NCI-H82 treated with DMSO at 0.1 percent for 48 hours (cell line): ENCODE measurements around the gene EPB41L1.

Source experiments
- DNase-seq: peaks from one replicate; lab custom pipeline; 2025; ENCODE audit not compliant: unreplicated experiment; lab: John Stamatoyannopoulos, UW

EPB41L1 gene

GRCh38 chr20:36154700-36155628 lies at the start of gene EPB41L1:
TSS of gene EPB41L1 (plus strand) at chr20:36154740. CDS start at chr20:36173778, 19,038 bp downstream.
- no peak for DNase-seq

- no peak for DNase-seq
Measured at GRCh38 chr20:36104856-36105255, 49.7 kb upstream of the EPB41L1 start.

GRCh38 chr20:36105711-36106226 lies 48.8 kb upstream of the EPB41L1 start:
- no peak for DNase-seq

GRCh38 chr20:36106606-36107005 lies 47.9 kb upstream of the EPB41L1 start:
- no peak for DNase-seq

- no peak for DNase-seq
Measured at GRCh38 chr20:36107881-36108280, 46.7 kb upstream of the EPB41L1 start.

GRCh38 chr20:36109251-36109947 lies 45.1 kb upstream of the EPB41L1 start:
- no peak for DNase-seq

- DNase-seq, result no peak
Measured at GRCh38 chr20:36110994-36111393, 43.5 kb upstream of the EPB41L1 start.

GRCh38 chr20:36112112-36112511 lies 42.4 kb upstream of the EPB41L1 start:
- DNase-seq, result no peak

- no peak for DNase-seq
Measured at GRCh38 chr20:36113036-36113435, 41.5 kb upstream of the EPB41L1 start.

GRCh38 chr20:36113566-36114250 lies 40.8 kb upstream of the EPB41L1 start:
- no peak for DNase-seq

- DNase-seq, result no peak
Measured at GRCh38 chr20:36114707-36115106, 39.8 kb upstream of the EPB41L1 start.

GRCh38 chr20:36115925-36116324 lies 38.6 kb upstream of the EPB41L1 start:
- DNase-seq, result no peak

GRCh38 chr20:36116807-36117441 lies 37.6 kb upstream of the EPB41L1 start:
- DNase-seq, result no peak

GRCh38 chr20:36117638-36118037 lies 36.9 kb upstream of the EPB41L1 start:
- DNase-seq, result no peak

- DNase-seq, result no peak
Measured at GRCh38 chr20:36118371-36118770, 36.2 kb upstream of the EPB41L1 start.

GRCh38 chr20:36119537-36119936 lies 35.0 kb upstream of the EPB41L1 start:
- no peak for DNase-seq

- no peak for DNase-seq
Measured at GRCh38 chr20:36120241-36120640, 34.3 kb upstream of the EPB41L1 start.

GRCh38 chr20:36120991-36121390 lies 33.5 kb upstream of the EPB41L1 start:
- DNase-seq, result no peak

- no peak for DNase-seq
Measured at GRCh38 chr20:36121981-36122930, 32.3 kb upstream of the EPB41L1 start.

- no peak for DNase-seq
Measured at GRCh38 chr20:36122931-36123288, 31.6 kb upstream of the EPB41L1 start.
